IMR-90 (cell line): ENCODE measurements around the gene FADS6.

Experiments
- BHLHE40 ChIP-seq: fragments of 150-350 bp; IDR thresholded peaks from 2 replicates; pipeline ENCODE4 v1.6.1; 2016; ENCODE audit warnings: mild to moderate bottlenecking, low read depth, low read length
- CHD1 ChIP-seq: IDR thresholded peaks from 2 replicates; pipeline ENCODE4 v1.6.1; 2012; ENCODE audit warnings: low read depth, low read length, improper control_type of control experiment
- CTCF ChIP-seq: conservative IDR thresholded peaks from 2 replicates; pipeline ENCODE4 v1.5.1; 2012; ENCODE audit warnings: mild to moderate bottlenecking, low read depth, low read length, improper control_type of control experiment
- FOS ChIP-seq: fragments of 150-350 bp; IDR thresholded peaks from 2 replicates; pipeline ENCODE4 v1.6.1; 2016; ENCODE audit warnings: low read depth, low read length
- MAFK ChIP-seq: IDR thresholded peaks from 2 replicates; pipeline ENCODE4 v1.6.1; 2012; ENCODE audit warnings: low read depth, low read length, improper control_type of control experiment
- MXI1 ChIP-seq: IDR thresholded peaks from 2 replicates; pipeline ENCODE4 v1.6.1; 2012; ENCODE audit warnings: low read depth, mild to moderate bottlenecking, low read length, moderate library complexity, borderline replicate concordance
- POLR2A ChIP-seq: IDR thresholded peaks from 2 replicates; pipeline ENCODE4 v1.6.1; 2012; ENCODE audit warnings: mild to moderate bottlenecking, low read depth, low read length
- RAD21 ChIP-seq: IDR thresholded peaks from 2 replicates; pipeline ENCODE4 v1.6.1; 2012; ENCODE audit warnings: low read length, improper control_type of control experiment
- RFX5 ChIP-seq: IDR thresholded peaks from 2 replicates; pipeline ENCODE4 v1.8.0; 2012; ENCODE audit warnings: low read depth, mild to moderate bottlenecking, low read length, moderate library complexity
- SMC3 ChIP-seq: fragments of 150-350 bp; IDR thresholded peaks from 2 replicates; pipeline ENCODE4 v1.6.1; 2016; ENCODE audit warnings: low read depth, mild to moderate bottlenecking, antibody characterized with exemption, low read length, moderate library complexity
- USF2 ChIP-seq: fragments of 150-350 bp; IDR thresholded peaks from 2 replicates; pipeline ENCODE4 v1.6.1; 2017; ENCODE audit warnings: mild to moderate bottlenecking, antibody characterized with exemption, low read length, low read depth

- TF ChIP-seq POLR2A (no peak), CTCF (no peak), SMC3 (no peak), RFX5 (no peak), RAD21 (no peak), USF2 (no peak), MAFK (no peak), BHLHE40 (no peak), CHD1 (no peak), FOS (no peak), MXI1 (no peak)
These were observed 29.5 kb upstream of the FADS6 start, which contains the start of gene USH1G for GRCh38 chr17:74922694-74923537.
